ENCODE measurements around the gene MAK. TPM values are rescaled to one million over a fixed set of nuclear protein-coding genes. Genes with fewer than 3 reads are reported as not detected.
"Not testable (repeated sequence)": the region's sequence is repeated elsewhere in the genome, so short reads cannot be mapped to it uniquely, and the experiment has no call there.

The MAK gene
- total RNA-seq, 1 donor, result under 0.01 TPM

DNA sequence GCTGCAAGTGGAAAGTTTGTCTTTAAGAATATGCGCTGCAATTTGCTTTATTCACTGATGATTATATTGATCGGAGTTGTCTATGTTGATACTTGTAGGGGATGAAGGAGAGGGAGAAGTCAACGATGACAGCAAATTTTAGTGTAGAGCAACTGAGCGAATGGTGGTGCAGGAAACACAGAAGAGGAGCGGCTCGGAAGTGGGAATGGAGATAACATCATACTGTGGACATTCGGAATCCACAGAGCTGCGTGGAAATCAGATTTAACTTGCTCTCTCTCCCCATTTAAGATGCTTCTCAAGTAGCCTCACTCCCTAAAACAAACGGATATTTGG, 91.5 kb downstream of the MAK start:
- Histone ChIP-seq H4K20me1 (ENCODE audit: insufficient read depth, low read length) (peaks cover 10% of the 10 kb centered on the region), H3K27me3 (ENCODE audit: insufficient read depth, low read length) (no peaks in the 10 kb centered on the region), H3K4me3 (ENCODE audit: insufficient read depth, low read length) (peak overlapping the region; percentile 80), H3K27ac (ENCODE audit: low read depth, low read length) (no peak overlapping the region), H3K4me1 (ENCODE audit: insufficient read depth, low read length) (peaks cover 15% of the 10 kb centered on the region), H3K79me2 (ENCODE audit: insufficient read depth, low read length) (peaks cover 37% of the 10 kb centered on the region), H3K4me2 (ENCODE audit: insufficient read depth, low read length) (peak overlapping the region; percentile 93), H3K9me3 (ENCODE audit: low read depth, low read length) (no peaks in the 10 kb centered on the region), H3K36me3 (ENCODE audit: insufficient read depth, low read length) (peaks cover 14% of the 10 kb centered on the region), H2AFZ (ENCODE audit: low read length) (peak overlapping the region; percentile 90)
- no peak for DNase-seq (ENCODE audit: insufficient read length, low spot score, missing footprints)
- TF ChIP-seq CTCF (IDR thresholded peaks at IDR 0.05; ENCODE audit: extremely low read depth, low read depth, low read length), result no peak

DNA sequence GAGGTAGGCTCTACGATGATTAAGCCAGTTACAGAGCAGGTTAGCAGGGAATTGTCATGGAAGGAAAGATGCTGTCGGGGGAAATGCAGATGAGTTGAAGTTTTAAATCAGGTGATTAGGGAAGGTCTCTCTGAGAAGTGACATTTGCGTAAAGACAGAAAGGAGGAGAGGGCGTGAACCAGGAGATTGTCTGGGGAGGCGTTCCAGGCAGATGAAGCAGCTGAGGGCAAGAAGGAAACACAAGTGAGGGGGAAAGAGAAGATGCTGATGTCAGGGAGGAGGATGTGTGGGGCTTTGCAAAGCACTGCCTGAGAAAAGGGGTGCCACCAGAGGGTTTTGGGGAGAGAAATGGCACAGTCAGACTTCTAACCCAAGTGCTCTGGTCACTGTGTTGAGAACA, 93.2 kb downstream of the MAK start:
- no peak for TF ChIP-seq CTCF (IDR thresholded peaks at IDR 0.05; ENCODE audit: extremely low read depth, low read depth, low read length)
- H3K4me1 ChIP-seq (ENCODE audit: insufficient read depth, low read length), result peaks cover 15% of the 10 kb centered on the region
- H3K27ac ChIP-seq (ENCODE audit: low read depth, low read length), result no peak overlapping the region
- no peak overlapping the region for H3K4me3 ChIP-seq (ENCODE audit: insufficient read depth, low read length)
- DNase-seq (ENCODE audit: insufficient read length, low spot score, missing footprints), result peak; percentile 43
- no peaks in the 10 kb centered on the region for H3K9me3 ChIP-seq (ENCODE audit: low read depth, low read length)
- H3K27me3 ChIP-seq (ENCODE audit: insufficient read depth, low read length), result no peaks in the 10 kb centered on the region
- H3K36me3 ChIP-seq (ENCODE audit: insufficient read depth, low read length), result peaks cover 6% of the 10 kb centered on the region
- H2AFZ ChIP-seq (ENCODE audit: low read length), result no peak overlapping the region
- H3K79me2 ChIP-seq (ENCODE audit: insufficient read depth, low read length), result peaks cover 24% of the 10 kb centered on the region
- peaks cover 10% of the 10 kb centered on the region for H4K20me1 ChIP-seq (ENCODE audit: insufficient read depth, low read length)
- no peak overlapping the region for H3K4me2 ChIP-seq (ENCODE audit: insufficient read depth, low read length)

DNA sequence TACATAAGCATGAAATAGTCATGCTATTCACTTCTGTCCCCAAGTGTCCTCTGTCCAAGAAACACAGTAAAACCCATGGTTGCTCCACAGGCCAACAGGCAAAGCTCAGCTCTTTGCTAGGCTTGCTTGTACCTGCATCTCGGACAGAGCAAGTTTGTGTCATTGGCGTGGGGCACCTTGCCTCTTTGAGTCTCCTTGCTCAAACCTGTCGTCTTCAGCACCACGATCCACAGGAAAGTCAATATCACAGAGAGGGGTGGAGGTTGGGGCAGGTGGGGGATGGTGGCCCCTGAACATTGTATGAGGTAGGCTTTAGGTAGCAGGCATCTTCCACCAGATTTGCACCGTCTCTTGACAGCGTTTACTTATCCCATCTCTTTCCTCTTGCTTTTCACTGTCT, 94.8 kb downstream of the MAK start:
- Histone ChIP-seq H3K4me2 (ENCODE audit: insufficient read depth, low read length) (no peak overlapping the region), H3K4me3 (ENCODE audit: insufficient read depth, low read length) (no peak overlapping the region), H3K27ac (ENCODE audit: low read depth, low read length) (no peak overlapping the region), H3K36me3 (ENCODE audit: insufficient read depth, low read length) (no peaks in the 10 kb centered on the region), H3K27me3 (ENCODE audit: insufficient read depth, low read length) (no peaks in the 10 kb centered on the region), H3K9me3 (ENCODE audit: low read depth, low read length) (no peaks in the 10 kb centered on the region), H3K79me2 (ENCODE audit: insufficient read depth, low read length) (peaks cover 8% of the 10 kb centered on the region), H2AFZ (ENCODE audit: low read length) (no peak overlapping the region), H3K4me1 (ENCODE audit: insufficient read depth, low read length) (peaks cover 10% of the 10 kb centered on the region), H4K20me1 (ENCODE audit: insufficient read depth, low read length) (no peaks in the 10 kb centered on the region)
- DNase-seq (ENCODE audit: insufficient read length, low spot score, missing footprints), result no peak
- no peak for TF ChIP-seq CTCF (IDR thresholded peaks at IDR 0.05; ENCODE audit: extremely low read depth, low read depth, low read length)

DNA sequence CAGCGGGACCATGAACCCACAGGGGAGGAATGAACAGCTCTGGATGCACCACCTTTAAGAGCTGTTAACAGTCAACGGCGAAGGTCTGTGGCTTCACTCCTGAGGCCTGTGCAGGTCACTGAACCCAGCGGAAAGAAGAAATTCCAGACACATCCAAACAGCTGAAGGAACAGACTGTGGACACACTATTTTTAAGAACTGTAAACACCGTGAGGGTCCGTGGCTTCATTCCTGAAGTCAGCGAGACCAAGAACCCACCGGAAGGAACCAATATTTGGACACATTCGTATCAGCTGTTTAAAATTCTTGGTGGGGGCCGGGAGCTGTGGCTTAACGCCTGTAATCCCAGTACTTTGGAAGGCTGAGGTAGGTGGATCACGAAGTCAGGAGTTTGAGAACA, 96.1 kb downstream of the MAK start:
- Histone ChIP-seq H3K27ac (ENCODE audit: low read depth, low read length) (no peak overlapping the region), H3K79me2 (ENCODE audit: insufficient read depth, low read length) (no peaks in the 10 kb centered on the region), H3K4me2 (ENCODE audit: insufficient read depth, low read length) (no peak overlapping the region), H3K9me3 (ENCODE audit: low read depth, low read length) (no peaks in the 10 kb centered on the region), H4K20me1 (ENCODE audit: insufficient read depth, low read length) (no peaks in the 10 kb centered on the region), H3K4me3 (ENCODE audit: insufficient read depth, low read length) (no peak overlapping the region), H3K36me3 (ENCODE audit: insufficient read depth, low read length) (no peaks in the 10 kb centered on the region), H3K27me3 (ENCODE audit: insufficient read depth, low read length) (no peaks in the 10 kb centered on the region), H3K4me1 (ENCODE audit: insufficient read depth, low read length) (peaks cover 5% of the 10 kb centered on the region), H2AFZ (ENCODE audit: low read length) (no peak overlapping the region)
- no peak for TF ChIP-seq CTCF (IDR thresholded peaks at IDR 0.05; ENCODE audit: extremely low read depth, low read depth, low read length)
- no peak for DNase-seq (ENCODE audit: insufficient read length, low spot score, missing footprints)

DNA sequence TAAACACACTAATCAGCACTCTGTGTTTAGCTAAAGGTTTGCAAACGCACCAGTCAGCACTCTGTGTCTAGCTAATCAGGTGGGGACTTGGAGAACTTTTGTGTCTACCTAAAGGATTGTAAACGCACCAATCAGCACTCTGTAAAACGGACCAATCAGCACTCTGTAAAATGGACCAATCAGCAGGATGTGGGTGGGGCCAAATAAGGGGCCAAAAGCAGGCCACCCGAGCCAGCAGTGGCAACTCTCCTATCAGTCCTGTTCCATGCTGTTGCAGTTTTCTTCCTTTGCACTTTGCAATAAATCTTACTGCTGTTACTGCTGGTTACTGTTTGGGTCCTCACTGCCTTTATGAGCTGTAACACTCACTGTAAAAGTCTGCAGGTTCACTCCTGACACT, 96.7 kb downstream of the MAK start:
- not testable (repeated sequence) for DNase-seq (ENCODE audit: insufficient read length, low spot score, missing footprints); H3K9me3 ChIP-seq (ENCODE audit: low read depth, low read length); H3K4me2 ChIP-seq (ENCODE audit: insufficient read depth, low read length); H3K27ac ChIP-seq (ENCODE audit: low read depth, low read length); H3K79me2 ChIP-seq (ENCODE audit: insufficient read depth, low read length); H2AFZ ChIP-seq (ENCODE audit: low read length); H3K4me1 ChIP-seq (ENCODE audit: insufficient read depth, low read length); H3K4me3 ChIP-seq (ENCODE audit: insufficient read depth, low read length); H3K36me3 ChIP-seq (ENCODE audit: insufficient read depth, low read length); H3K27me3 ChIP-seq (ENCODE audit: insufficient read depth, low read length); H4K20me1 ChIP-seq (ENCODE audit: insufficient read depth, low read length)
